ENCODE results near the gene CDH15.

GRCh38 chr16:89175280-89176146 lies 4.0 kb downstream of the CDH15 start:
- TF ChIP-seq ELK4 (IDR thresholded peaks at IDR 0.05; ENCODE audit: borderline replicate concordance, low read depth, low read length) (no peak), ZNF473 (tag by site-specific recombination; IDR thresholded peaks at IDR 0.05) (no peak), KLF9 (tag by site-specific recombination; IDR thresholded peaks at IDR 0.05; ENCODE audit: low read depth) (no peak), ZBTB7A (tag by site-specific recombination; IDR thresholded peaks at IDR 0.05; ENCODE audit: low read depth) (no peak), ZNF366 (tag by site-specific recombination; conservative IDR thresholded peaks at IDR 0.05) (no peak), ZNF274 (IDR thresholded peaks at IDR 0.05; ENCODE audit: low read length) (no peak), ZNF274 (tag by site-specific recombination; IDR thresholded peaks at IDR 0.05; ENCODE audit: borderline replicate concordance) (no peak), ZNF629 (tag by site-specific recombination; IDR thresholded peaks at IDR 0.05) (no peak), ZNF580 (tag by site-specific recombination; IDR thresholded peaks at IDR 0.05) (no peak)
- TF ChIP-seq, protein P1, sequence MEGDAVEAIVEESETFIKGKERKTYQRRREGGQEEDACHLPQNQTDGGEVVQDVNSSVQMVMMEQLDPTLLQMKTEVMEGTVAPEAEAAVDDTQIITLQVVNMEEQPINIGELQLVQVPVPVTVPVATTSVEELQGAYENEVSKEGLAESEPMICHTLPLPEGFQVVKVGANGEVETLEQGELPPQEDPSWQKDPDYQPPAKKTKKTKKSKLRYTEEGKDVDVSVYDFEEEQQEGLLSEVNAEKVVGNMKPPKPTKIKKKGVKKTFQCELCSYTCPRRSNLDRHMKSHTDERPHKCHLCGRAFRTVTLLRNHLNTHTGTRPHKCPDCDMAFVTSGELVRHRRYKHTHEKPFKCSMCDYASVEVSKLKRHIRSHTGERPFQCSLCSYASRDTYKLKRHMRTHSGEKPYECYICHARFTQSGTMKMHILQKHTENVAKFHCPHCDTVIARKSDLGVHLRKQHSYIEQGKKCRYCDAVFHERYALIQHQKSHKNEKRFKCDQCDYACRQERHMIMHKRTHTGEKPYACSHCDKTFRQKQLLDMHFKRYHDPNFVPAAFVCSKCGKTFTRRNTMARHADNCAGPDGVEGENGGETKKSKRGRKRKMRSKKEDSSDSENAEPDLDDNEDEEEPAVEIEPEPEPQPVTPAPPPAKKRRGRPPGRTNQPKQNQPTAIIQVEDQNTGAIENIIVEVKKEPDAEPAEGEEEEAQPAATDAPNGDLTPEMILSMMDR (tag by site-specific recombination; IDR thresholded peaks at IDR 0.05) = no peak
- TF ChIP-seq, protein P2, sequence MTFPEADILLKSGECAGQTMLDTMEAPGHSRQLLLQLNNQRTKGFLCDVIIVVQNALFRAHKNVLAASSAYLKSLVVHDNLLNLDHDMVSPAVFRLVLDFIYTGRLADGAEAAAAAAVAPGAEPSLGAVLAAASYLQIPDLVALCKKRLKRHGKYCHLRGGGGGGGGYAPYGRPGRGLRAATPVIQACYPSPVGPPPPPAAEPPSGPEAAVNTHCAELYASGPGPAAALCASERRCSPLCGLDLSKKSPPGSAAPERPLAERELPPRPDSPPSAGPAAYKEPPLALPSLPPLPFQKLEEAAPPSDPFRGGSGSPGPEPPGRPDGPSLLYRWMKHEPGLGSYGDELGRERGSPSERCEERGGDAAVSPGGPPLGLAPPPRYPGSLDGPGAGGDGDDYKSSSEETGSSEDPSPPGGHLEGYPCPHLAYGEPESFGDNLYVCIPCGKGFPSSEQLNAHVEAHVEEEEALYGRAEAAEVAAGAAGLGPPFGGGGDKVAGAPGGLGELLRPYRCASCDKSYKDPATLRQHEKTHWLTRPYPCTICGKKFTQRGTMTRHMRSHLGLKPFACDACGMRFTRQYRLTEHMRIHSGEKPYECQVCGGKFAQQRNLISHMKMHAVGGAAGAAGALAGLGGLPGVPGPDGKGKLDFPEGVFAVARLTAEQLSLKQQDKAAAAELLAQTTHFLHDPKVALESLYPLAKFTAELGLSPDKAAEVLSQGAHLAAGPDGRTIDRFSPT (tag by site-specific recombination; IDR thresholded peaks at IDR 0.05) = no peak
